GM19238 (cell line): ENCODE results near the gene CCDC88A.
A peak's percentile ranks its signal among the peaks of the same experiment; 100 is the strongest.
"Not testable (repeated sequence)": the region's sequence is repeated elsewhere in the genome, so short reads cannot be mapped to it uniquely, and the experiment has no call there.

Source experiments
- DNase-seq: peaks from one replicate; pipeline ENCODE4 v3.0.0; 2011; ENCODE audit warnings: low spot score; ENCODE audit not compliant: insufficient read length

CCDC88A gene

GRCh38 chr2:55419679-55420438 is at the start of gene CCDC88A:
CCDC88A (minus strand) TSS chr2:55419856; CDS start chr2:55419079, 777 bp downstream.
- peak; percentile 62 for DNase-seq

GRCh38 chr2:55461679-55462078 is 42.0 kb upstream of the CCDC88A start:
- no peak for DNase-seq

- DNase-seq = no peak
Observed at GRCh38 chr2:55460562-55460961, 40.9 kb upstream of the CCDC88A start.

- DNase-seq = no peak
Observed at GRCh38 chr2:55459714-55460274, 40.1 kb upstream of the CCDC88A start.

GRCh38 chr2:55459279-55459678 is 39.6 kb upstream of the CCDC88A start:
- no peak for DNase-seq

GRCh38 chr2:55454121-55454520 is 34.5 kb upstream of the CCDC88A start:
- no peak for DNase-seq

- DNase-seq = no peak
Observed at GRCh38 chr2:55452879-55453278, 33.2 kb upstream of the CCDC88A start.

- no peak for DNase-seq
Observed at GRCh38 chr2:55451699-55452098, 32.0 kb upstream of the CCDC88A start.

- DNase-seq = not testable (repeated sequence)
Observed at GRCh38 chr2:55450014-55450413, 30.4 kb upstream of the CCDC88A start.

GRCh38 chr2:55442045-55442760 is 22.5 kb upstream of the CCDC88A start:
- not testable (repeated sequence) for DNase-seq

- DNase-seq = no peak
Observed at GRCh38 chr2:55441280-55441892, 21.7 kb upstream of the CCDC88A start.

- no peak for DNase-seq
Observed at GRCh38 chr2:55439101-55439397, 19.4 kb upstream of the CCDC88A start.

GRCh38 chr2:55438391-55439100 is 18.9 kb upstream of the CCDC88A start:
- no peak for DNase-seq

- no peak for DNase-seq
Observed at GRCh38 chr2:55437515-55438390, 18.1 kb upstream of the CCDC88A start.

- peak; percentile 27 for DNase-seq
Observed at GRCh38 chr2:55431982-55432627, 12.4 kb upstream of the CCDC88A start.

- DNase-seq = no peak
Observed at GRCh38 chr2:55430211-55430975, 10.7 kb upstream of the CCDC88A start.

- DNase-seq = no peak
Observed at GRCh38 chr2:55428258-55428657, 8.6 kb upstream of the CCDC88A start.

GRCh38 chr2:55425431-55425831 is 5.8 kb upstream of the CCDC88A start:
- no peak for DNase-seq
